Testis (tissue), 3 donors: ENCODE results near the gene SOCS7. TPM values are rescaled to one million over a fixed set of nuclear protein-coding genes. Genes with fewer than 3 reads are reported as not detected.

Experiments
- DNase-seq: peaks from one replicate; pipeline ENCODE4 v3.0.0-alpha.2; 2019
- H3K27ac ChIP-seq, 2 donors: fragments of 200-600 bp; sonication (generic); one replicate each; pipeline ENCODE4 v1.5.1; 2019
- H3K27me3 ChIP-seq: fragments of 200-600 bp; sonication (generic); one replicate; pipeline ENCODE4 v1.5.1; 2019
- H3K36me3 ChIP-seq: fragments of 200-600 bp; sonication (generic); one replicate; pipeline ENCODE4 v1.5.1; 2017; ENCODE audit warnings: low read depth; ENCODE audit errors: missing control alignments
- H3K4me1 ChIP-seq: fragments of 200-600 bp; sonication (generic); one replicate; pipeline ENCODE4 v1.5.1; 2019
- H3K4me3 ChIP-seq, 2 donors: fragments of 200-600 bp; sonication (generic); one replicate each; pipeline ENCODE4 v1.5.1; 2017 to 2019
- H3K9me3 ChIP-seq: fragments of 200-600 bp; sonication (generic); one replicate; pipeline ENCODE4 v1.5.1; 2017
- POLR2A ChIP-seq: fragments of 450-650 bp; IDR thresholded peaks from one replicate; pipeline ENCODE4 v1.6.1; 2017; ENCODE audit warnings: antibody characterized with exemption, mild to moderate bottlenecking, moderate library complexity
- WGBS, 2 donors: methylation state at CpG; one replicate each; pipeline ENCODE4 v1.1.5; 2018; 5-methylcytosine and 5-hydroxymethylcytosine counted together
- intact Hi-C: fragments of 100-400 bp; cut with DNase I; formaldehyde crosslinking; loops from one replicate; pipeline ENCODE4 v1.15.1; 2023; ENCODE audit warnings: low total_unique reads
- polyA plus RNA-seq: library from polyadenylated mRNA; stranded (reverse); fragments of 350-450 nt; fragmentation: Illumina TruSeq; extraction: RNeasy Lipid Tissue Mini Kit (QIAGEN cat#74804); gene quantifications from one replicate; pipeline ENCODE4 v1.2.3, GENCODE V29; 2014; ENCODE audit warnings: low read depth, low replicate concordance; ENCODE audit not compliant: insufficient read depth
- total RNA-seq, 2 donors: library from RNA; depleted of rRNA; stranded (reverse); fragments of >200 nt; gene quantifications; one replicate each; pipeline ENCODE4 v1.2.3, GENCODE V29; 2016
- TF ChIP-seq, protein P1 (sequence below), 3 experiments: fragments of 450-650 bp in 2 of 3; fragments of 200-600 bp in 1 of 3; sonication (generic) in 1 of 3; IDR thresholded peaks; one replicate each; pipeline ENCODE4 v1.5.1; 2016 to 2019; ENCODE audit warnings: antibody characterized with exemption in 3 of 3, mild to moderate bottlenecking in 2 of 3, moderate library complexity in 1 of 3

SOCS7 gene
- total and polyA plus RNA-seq, 3 donors from 2014 or later = 74.9 to 132 (median 132) TPM

DNA sequence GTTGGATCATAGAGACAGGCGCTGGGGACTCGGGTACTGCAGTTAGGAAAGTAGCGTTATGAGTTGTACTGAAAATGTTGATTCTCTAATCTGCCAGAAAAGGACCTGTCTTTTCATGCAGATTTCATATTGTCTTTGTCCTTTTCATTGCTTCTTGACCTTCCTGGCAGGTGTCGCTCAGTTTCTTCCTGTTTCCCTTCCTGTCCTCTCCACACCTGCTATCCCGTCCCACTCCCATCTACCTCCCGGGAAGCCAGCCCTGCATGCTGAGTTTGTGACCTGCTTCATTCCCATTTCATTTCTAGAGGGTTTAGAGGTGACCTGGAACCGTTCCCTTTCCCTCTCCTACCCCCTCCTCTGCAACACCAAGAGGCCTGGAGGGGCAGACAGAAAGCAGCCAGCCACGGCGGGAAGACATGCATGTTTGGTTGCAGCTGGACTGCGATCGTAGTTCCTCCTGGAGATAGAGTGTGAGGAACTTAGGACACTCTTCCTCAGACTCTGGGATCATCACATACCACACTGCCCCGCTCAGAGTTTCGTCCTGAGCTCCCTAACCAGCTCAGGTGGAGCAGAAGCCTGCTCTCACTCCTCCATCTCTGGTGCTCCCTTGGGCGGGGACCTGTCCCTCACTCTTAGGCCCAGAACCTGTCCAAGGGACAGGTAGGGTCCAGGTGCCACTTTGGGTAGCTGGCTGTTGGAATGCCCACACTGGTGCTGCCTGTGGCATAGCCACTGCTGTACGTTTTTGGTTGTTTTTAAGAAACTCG, 52.7 kb downstream of the SOCS7 start:
- intact Hi-C loops = no loop called here
- Histone ChIP-seq H3K27me3 (no peaks in the 10 kb centered on the region), H3K4me3 (no peak overlapping the region), H3K27ac (no peak overlapping the region), H3K36me3 (no peaks in the 10 kb centered on the region), H3K9me3 (no peaks in the 10 kb centered on the region), H3K4me1 (no peaks in the 10 kb centered on the region)
- 78 to 85% methylated on average over 13 to 16 of the region's 16 CpGs for WGBS, 2 donors
- TF ChIP-seq POLR2A = no peak
- TF ChIP-seq, protein P1, sequence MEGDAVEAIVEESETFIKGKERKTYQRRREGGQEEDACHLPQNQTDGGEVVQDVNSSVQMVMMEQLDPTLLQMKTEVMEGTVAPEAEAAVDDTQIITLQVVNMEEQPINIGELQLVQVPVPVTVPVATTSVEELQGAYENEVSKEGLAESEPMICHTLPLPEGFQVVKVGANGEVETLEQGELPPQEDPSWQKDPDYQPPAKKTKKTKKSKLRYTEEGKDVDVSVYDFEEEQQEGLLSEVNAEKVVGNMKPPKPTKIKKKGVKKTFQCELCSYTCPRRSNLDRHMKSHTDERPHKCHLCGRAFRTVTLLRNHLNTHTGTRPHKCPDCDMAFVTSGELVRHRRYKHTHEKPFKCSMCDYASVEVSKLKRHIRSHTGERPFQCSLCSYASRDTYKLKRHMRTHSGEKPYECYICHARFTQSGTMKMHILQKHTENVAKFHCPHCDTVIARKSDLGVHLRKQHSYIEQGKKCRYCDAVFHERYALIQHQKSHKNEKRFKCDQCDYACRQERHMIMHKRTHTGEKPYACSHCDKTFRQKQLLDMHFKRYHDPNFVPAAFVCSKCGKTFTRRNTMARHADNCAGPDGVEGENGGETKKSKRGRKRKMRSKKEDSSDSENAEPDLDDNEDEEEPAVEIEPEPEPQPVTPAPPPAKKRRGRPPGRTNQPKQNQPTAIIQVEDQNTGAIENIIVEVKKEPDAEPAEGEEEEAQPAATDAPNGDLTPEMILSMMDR (IDR thresholded peaks at IDR 0.05) = no peak
- DNase-seq = no peak

DNA sequence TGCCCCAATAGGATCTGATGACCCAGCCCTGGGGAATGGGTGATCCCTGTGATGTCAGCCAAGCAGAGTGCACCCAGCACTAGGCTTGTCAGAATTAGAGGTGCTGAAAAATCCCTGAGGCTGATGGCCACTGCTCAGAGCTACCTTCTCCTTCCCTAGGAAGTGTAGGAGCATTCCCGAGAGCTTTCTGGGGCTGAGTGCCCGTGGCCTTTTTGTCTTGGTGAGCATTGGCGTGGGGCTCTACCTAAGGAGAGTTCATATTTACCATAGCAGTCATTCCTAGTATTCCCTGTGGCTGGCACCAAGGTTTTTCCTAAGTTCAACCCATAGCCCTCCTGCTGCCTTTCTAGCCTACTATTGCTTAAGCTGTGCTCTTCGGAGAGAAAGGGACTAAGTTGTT, 54.0 kb downstream of the SOCS7 start:
- Histone ChIP-seq H3K36me3 (no peaks in the 10 kb centered on the region), H3K27me3 (no peaks in the 10 kb centered on the region), H3K9me3 (no peaks in the 10 kb centered on the region), H3K27ac (no peak overlapping the region), H3K4me3 (no peak overlapping the region), H3K4me1 (no peaks in the 10 kb centered on the region)
- intact Hi-C loops = no loop called here
- WGBS, 2 donors = 86 to 88% methylated on average over 4 of the region's 4 CpGs
- no peak for TF ChIP-seq POLR2A
- TF ChIP-seq, protein P1 (IDR thresholded peaks at IDR 0.05) = no peak
- no peak for DNase-seq

DNA sequence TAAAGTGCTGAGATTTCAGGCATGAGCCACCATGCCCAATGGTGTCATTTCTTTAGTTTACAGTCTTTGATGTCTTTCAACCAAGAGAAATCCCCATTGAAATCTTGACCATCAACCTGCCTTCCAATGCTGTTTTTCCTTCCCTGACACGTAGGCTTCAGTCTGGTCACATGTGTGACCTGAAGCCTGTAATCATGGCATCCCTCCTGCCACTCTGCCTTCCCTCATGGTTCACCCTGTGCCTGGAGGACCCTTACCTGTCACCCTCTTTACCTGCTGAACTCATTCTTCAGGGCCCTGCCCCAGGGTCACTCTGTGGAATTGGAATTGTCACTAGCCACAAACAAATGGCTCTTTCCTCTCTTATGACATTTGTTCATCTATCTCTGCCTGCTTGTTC, 58.6 kb downstream of the SOCS7 start:
- WGBS, 2 donors = 72 to 100% methylated on average over 1 of the region's 1 CpG
- intact Hi-C loops = loop anchor here (5.0 kb wide), 1 partner anchor 58 kb away; the partner anchor contains the start of gene SOCS7
- no peaks in the 10 kb centered on the region for H3K9me3 ChIP-seq
- H3K27ac ChIP-seq = no peak overlapping the region
- H3K4me3 ChIP-seq = no peak overlapping the region
- H3K36me3 ChIP-seq = no peaks in the 10 kb centered on the region
- no peaks in the 10 kb centered on the region for H3K27me3 ChIP-seq
- no peaks in the 10 kb centered on the region for H3K4me1 ChIP-seq
- TF ChIP-seq POLR2A = no peak
- TF ChIP-seq, protein P1 (IDR thresholded peaks at IDR 0.05) = no peak
- no peak for DNase-seq

DNA sequence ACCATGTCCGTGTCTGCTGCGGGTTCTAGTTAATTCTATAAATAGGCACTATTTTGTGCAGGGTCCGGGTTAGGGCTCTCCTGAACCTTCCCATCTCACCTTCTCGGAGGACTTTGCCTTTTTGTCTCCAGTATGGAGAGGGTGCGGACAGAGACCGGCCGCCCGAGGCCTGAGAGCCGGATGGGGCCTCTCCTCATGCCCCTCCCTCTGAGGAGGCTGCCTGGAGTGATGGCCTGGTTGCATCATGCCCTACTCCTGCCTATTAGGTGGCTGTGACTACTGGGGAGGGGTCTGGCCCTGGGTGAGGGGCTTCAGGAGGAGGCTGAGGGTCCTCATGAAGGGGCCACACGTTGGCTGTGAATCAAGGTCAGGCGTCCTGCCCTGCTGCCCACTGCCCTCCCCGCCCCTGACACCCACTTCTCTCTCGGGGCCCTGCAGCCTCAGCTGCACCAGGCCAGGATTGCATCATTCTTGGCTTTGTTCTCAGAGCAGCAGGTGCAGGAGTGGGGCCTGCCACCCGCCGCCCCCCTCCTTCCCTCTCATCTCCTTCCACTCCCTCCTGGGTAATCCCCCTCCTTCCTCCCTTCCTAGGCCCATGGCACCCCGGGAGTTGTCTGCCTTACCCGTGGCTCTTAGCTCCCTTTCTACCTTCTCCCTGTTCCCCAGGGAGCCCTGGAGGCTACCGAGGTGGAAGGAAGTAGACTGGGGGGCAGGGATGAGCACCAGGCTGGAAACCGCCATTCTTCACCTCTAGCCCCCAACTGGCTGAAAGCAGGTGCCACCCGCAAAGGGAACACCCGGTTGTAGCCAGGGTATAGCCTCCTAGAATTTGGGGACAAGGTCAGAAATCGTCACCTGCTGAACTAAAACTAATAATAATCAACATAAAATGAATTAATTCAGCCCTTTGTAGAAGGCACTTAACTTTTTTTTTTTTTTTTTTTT, 63.9 kb downstream of the SOCS7 start:
- Histone ChIP-seq H3K27ac (no peak overlapping the region), H3K4me1 (peaks cover 5% of the 10 kb centered on the region), H3K27me3 (no peaks in the 10 kb centered on the region), H3K9me3 (no peaks in the 10 kb centered on the region), H3K4me3 (no peak overlapping the region), H3K36me3 (no peaks in the 10 kb centered on the region)
- intact Hi-C loops = no loop called here
- WGBS, 2 donors = 36 to 42% methylated on average over 13 to 22 of the region's 22 CpGs
- TF ChIP-seq, protein P1 (IDR thresholded peaks at IDR 0.05) = no peak
- no peak for TF ChIP-seq POLR2A
- no peak for DNase-seq
